DND-41 (cell line): ENCODE measurements around the gene IFI27L1.

ENCODE experiments used
- ATAC-seq: fragments of 200-7000 bp; cut with Tn5 transposase; 3 replicates; pipeline ENCODE4 v1.9.1; 2021; ENCODE audit warnings: low read depth; ENCODE audit not compliant: insufficient read depth
- DNase-seq: peaks from one replicate; pipeline ENCODE4 v3.0.0-alpha.2; 2020
- H2AFZ ChIP-seq: 2 replicates; pipeline ENCODE4 v1.6.0; 2012; ENCODE audit warnings: low read depth, low read length
- H3K27ac ChIP-seq: 2 replicates; pipeline ENCODE4 v1.5.1; 2012; ENCODE audit warnings: low read length, inconsistent platforms
- H3K27me3 ChIP-seq: fragments of 200-600 bp; sonication (generic); 2 replicates; pipeline ENCODE4 v1.6.0; 2012; ENCODE audit warnings: low read length, mild to moderate bottlenecking, inconsistent platforms; ENCODE audit not compliant: insufficient read depth, poor library complexity
- H3K36me3 ChIP-seq: 2 replicates; pipeline ENCODE4 v1.5.1; 2012; ENCODE audit warnings: low read length, inconsistent platforms; ENCODE audit not compliant: insufficient read depth
- H3K4me1 ChIP-seq: 2 replicates; pipeline ENCODE4 v1.5.1; 2012; ENCODE audit warnings: mild to moderate bottlenecking, low read length; ENCODE audit not compliant: insufficient read depth
- H3K4me2 ChIP-seq: 2 replicates; pipeline ENCODE4 v1.6.0; 2012; ENCODE audit warnings: mild to moderate bottlenecking, moderate library complexity, low read length, inconsistent platforms; ENCODE audit not compliant: insufficient read depth
- H3K4me3 ChIP-seq, 2 experiments: fragments of 200-600 bp in 1 of 2; shearing (Covaris generic) in 1 of 2; 2 replicates each; pipeline ENCODE4 v1.5.1; 2012 to 2016; ENCODE audit warnings: inconsistent platforms in 2 of 2, low read length in 2 of 2, mild to moderate bottlenecking in 2 of 2, low read depth in 1 of 2, moderate library complexity in 1 of 2
- H3K79me2 ChIP-seq: 2 replicates; pipeline ENCODE4 v1.6.0; 2012; ENCODE audit warnings: low read length, inconsistent platforms; ENCODE audit not compliant: insufficient read depth
- H3K9ac ChIP-seq: 2 replicates; pipeline ENCODE4 v1.6.0; 2012; ENCODE audit warnings: low read depth, mild to moderate bottlenecking, inconsistent platforms, low read length, moderate library complexity
- H3K9me3 ChIP-seq: 2 replicates; pipeline ENCODE4 v1.5.1; 2012; ENCODE audit warnings: low read length, moderate library complexity, mild to moderate bottlenecking, inconsistent platforms; ENCODE audit not compliant: insufficient read depth, severe bottlenecking
- H4K20me1 ChIP-seq: 2 replicates; pipeline ENCODE4 v1.6.0; 2012; ENCODE audit warnings: low read length; ENCODE audit not compliant: insufficient read depth
- CTCF ChIP-seq: IDR thresholded peaks from 2 replicates; pipeline ENCODE4 v1.5.1; 2012; ENCODE audit warnings: borderline replicate concordance, low read length, moderate library complexity, mild to moderate bottlenecking; ENCODE audit not compliant: poor library complexity, severe bottlenecking; ENCODE audit errors: extremely low read depth
- EZH2 ChIP-seq: IDR thresholded peaks from 3 replicates; pipeline ENCODE4 v1.6.1; 2012; ENCODE audit warnings: borderline replicate concordance, low read depth, mild to moderate bottlenecking, moderate library complexity, low read length, inconsistent platforms; ENCODE audit not compliant: severe bottlenecking

Gene IFI27L1

GRCh38 chr14:94136575-94137331, 55.6 kb downstream of the IFI27L1 start:
- no peaks in the 10 kb centered on the region for H3K79me2 ChIP-seq
- H2AFZ ChIP-seq = 0 out of 2 replicates have a peak overlapping the region, but pooled peaks have one; percentile 30
- no peaks in the 10 kb centered on the region for H3K9me3 ChIP-seq
- H3K4me2 ChIP-seq = no peak overlapping the region
- H3K27me3 ChIP-seq = no peaks in the 10 kb centered on the region
- no peak overlapping the region for H3K9ac ChIP-seq
- DNase-seq (peak; percentile 78), ATAC-seq (peak; percentile 91)
- H3K4me1 ChIP-seq = no peaks in the 10 kb centered on the region; the same call in 1 of the 2 replicates
- TF ChIP-seq EZH2 (no peak), CTCF (peak; percentile 94)
- no peak overlapping the region for H3K4me3 ChIP-seq
- no peaks in the 10 kb centered on the region for H4K20me1 ChIP-seq
- no peak overlapping the region for H3K27ac ChIP-seq
- no peaks in the 10 kb centered on the region for H3K36me3 ChIP-seq

GRCh38 chr14:94138251-94138650, 57.1 kb downstream of the IFI27L1 start:
- no peak overlapping the region for H2AFZ ChIP-seq
- H3K9me3 ChIP-seq = no peaks in the 10 kb centered on the region
- TF ChIP-seq CTCF = no peak
- TF ChIP-seq EZH2 = no peak
- H3K36me3 ChIP-seq = no peaks in the 10 kb centered on the region
- DNase-seq = no peak
- H3K27ac ChIP-seq = no peak overlapping the region
- no peak for ATAC-seq
- H3K9ac ChIP-seq = no peak overlapping the region
- H3K4me3 ChIP-seq = no peak overlapping the region
- no peak overlapping the region for H3K4me2 ChIP-seq
- H3K79me2 ChIP-seq = no peaks in the 10 kb centered on the region
- H3K27me3 ChIP-seq = no peaks in the 10 kb centered on the region
- no peaks in the 10 kb centered on the region; the same call in 1 of the 2 replicates for H3K4me1 ChIP-seq
- H4K20me1 ChIP-seq = no peaks in the 10 kb centered on the region

GRCh38 chr14:94139006-94139405, 57.9 kb downstream of the IFI27L1 start:
- Histone ChIP-seq H3K4me2 (no peak overlapping the region), H3K27ac (no peak overlapping the region), H2AFZ (no peak overlapping the region), H3K27me3 (no peaks in the 10 kb centered on the region), H3K4me3 (no peak overlapping the region), H3K9me3 (no peaks in the 10 kb centered on the region), H3K9ac (no peak overlapping the region), H3K79me2 (no peaks in the 10 kb centered on the region), H3K4me1 (no peaks in the 10 kb centered on the region; the same call in 1 of the 2 replicates), H4K20me1 (no peaks in the 10 kb centered on the region), H3K36me3 (no peaks in the 10 kb centered on the region)
- ATAC-seq = no peak
- no peak for DNase-seq
- TF ChIP-seq CTCF (no peak), EZH2 (no peak)
